Measurements from ENCODE around the gene OVOL1.

Gene OVOL1

DNA sequence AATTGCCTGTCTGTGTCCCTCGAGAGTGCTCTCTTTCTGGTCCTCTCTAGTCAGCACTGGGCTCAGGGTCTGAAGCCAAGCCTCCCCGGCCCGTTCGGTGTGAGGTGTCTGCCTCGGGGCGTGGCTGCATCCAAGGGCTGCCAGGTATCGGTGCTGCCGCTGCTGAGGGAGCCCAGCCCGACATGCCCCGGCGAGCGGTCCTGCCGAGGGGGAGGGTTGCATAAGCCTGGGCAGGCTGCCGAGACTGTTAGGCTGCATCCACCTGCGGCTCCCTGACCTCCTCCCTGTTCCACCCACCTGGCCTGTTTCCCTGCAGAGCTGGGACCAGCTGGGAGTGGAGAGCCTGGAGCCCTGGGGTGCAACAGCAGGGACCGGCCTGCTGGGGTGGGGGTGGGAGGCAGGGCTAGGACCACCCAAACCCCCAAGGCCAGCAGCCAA, 6.3 kb downstream of the OVOL1 start:
- no peak for DNase-seq

DNA sequence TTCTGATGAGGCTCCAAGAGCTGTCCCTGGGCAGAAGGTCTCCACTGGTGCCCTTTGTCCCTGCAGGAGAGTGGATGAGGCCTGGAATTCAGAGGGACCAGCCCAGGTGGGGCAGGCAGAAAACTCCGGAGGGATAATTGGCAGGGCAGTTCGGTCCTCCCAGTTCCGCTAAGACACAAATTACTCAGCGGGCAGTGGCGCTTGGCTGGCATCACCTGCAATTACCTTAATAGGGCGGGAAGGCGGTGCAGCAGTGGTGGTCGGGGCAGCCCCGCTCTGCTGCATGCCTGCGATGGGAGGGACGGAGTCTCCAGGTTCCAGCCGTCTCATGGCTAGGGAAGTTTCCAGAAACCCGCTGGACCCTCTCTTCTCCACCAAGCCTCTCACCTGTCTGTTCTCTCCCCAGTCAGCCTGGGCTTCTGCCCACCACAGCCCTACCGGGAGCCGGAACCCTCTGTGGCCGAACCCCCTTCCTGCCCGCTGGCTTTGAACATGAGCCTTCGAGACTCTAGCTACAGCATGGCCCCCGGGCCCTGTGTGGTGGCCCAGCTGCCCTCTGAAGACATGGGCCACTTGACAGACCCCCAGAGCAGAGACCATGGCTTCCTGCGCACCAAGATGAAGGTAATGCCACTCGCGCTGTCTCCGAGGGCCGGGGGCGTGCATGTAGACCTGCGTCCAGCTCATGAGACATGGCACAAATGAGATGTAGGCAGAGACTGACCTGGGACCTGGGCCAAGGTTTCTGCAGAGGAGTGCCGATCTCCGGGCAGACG, 7.0 kb downstream of the OVOL1 start:
- DNase-seq = no peak

DNA sequence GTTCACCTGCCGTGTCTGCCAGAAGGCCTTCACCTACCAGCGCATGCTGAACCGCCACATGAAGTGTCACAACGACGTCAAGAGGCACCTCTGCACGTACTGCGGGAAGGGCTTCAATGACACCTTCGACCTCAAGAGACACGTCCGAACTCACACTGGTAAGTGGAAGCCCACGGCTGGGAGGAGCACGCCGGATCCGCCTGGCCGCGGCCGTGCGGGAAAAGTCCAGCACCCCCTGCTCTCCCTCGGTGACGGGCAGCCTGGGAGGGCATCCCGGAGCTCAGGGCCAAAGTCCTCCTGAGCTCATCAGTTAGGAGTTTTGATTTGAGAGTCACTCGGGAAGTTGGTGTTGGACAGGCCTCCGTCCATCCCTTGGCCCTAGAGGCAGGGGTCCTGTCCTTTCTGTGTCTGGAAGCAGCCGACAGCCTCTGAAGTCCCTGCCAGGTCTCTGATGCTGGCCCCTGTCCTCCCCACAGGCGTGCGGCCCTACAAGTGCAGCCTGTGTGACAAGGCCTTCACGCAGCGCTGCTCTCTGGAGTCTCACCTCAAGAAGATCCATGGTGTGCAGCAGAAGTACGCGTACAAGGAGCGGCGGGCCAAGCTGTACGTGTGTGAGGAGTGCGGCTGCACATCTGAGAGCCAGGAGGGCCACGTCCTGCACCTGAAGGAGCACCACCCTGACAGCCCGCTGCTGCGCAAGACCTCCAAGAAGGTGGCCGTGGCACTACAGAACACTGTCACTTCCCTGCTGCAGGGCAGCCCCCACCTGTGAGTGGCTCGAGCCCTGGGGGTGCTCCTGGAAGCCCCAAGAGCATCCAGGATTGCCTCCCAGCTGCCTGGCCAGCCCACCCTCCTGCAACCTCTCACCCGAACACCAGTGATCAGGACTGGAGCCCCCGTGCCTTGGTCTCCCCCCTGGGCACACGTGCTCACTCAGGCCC, 8.0 kb downstream of the OVOL1 start:
- DNase-seq = no peak

DNA sequence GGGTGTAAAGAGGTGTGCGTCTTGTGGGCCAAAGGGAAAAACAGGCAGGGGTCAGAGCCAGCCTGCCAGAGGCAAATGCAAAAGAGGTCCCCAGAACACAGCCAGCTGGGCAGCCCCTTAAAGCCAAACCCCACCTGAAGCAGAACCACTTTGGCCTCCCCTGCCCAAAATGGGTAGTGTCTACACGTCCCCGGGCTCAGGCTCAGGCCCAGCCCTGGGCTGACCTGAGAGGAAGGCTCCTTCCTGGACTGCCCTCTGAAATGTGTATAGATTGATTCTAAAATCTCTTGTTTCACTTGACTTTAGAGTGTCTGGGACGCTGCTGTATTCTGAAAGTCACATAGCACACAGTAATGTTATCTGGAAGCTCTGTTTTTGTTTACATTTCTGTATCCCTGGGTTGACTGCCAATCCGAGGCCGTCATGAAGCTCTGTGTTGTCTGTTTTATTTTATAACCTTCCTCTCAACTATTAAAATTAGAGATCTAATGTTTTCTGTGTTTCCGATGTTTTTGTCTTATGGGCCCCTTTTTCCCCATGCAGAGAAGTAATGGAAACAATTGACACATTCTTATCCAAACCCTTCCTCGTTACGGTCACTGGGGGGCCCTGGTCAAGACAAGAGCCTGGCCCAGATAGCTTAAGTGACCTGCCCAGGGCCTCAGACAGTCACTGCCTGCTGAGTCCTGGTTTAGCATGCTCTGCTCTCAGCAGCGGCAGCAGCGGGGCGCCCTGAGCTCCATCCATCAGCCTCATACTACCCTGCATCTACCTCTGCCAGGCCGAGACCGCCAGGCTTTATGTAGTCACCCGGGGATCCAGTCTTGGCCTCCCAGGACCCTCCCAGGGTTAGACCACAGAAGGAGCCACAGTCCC, 10.1 kb downstream of the OVOL1 start:
- DNase-seq = no peak

DNA sequence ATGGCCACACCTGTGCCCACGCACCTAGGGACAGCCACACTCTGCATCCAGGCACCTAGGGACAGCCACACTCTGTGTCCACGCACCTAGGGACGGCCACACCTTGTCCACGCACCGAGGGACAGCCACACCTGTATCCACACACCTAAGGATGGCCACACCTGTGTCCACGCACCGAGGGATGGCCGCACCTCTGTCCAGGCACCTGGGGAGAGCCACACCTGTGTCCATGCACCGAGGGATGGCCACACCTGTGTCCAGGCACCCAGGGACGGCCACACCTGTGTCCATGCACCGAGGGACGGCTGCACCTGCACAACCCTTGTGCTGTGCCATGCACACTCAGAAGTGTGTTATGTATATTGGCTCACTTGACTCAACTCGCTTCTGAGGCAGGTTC, 10.8 kb downstream of the OVOL1 start:
- DNase-seq = no peak

DNA sequence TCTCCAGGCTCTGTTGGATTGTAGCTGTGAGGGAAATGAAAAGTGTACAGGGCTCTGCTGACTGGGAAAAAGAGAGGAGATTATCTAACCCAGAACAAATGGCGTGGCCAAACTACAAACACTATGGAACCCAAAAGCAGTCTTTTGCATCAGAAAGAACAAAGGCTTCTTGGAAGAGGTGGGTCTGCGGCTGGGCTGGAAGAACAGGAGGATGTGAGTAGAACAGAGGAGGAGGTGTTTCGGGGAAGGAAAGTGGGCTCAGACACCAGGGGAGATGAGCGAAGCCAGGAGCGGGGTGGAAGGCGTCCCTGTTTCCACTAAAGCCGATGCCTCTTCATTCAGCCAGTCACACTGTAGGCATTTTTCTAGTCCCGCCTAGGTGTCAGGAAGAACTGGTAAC, 12.0 kb downstream of the OVOL1 start:
- DNase-seq = no peak

DNA sequence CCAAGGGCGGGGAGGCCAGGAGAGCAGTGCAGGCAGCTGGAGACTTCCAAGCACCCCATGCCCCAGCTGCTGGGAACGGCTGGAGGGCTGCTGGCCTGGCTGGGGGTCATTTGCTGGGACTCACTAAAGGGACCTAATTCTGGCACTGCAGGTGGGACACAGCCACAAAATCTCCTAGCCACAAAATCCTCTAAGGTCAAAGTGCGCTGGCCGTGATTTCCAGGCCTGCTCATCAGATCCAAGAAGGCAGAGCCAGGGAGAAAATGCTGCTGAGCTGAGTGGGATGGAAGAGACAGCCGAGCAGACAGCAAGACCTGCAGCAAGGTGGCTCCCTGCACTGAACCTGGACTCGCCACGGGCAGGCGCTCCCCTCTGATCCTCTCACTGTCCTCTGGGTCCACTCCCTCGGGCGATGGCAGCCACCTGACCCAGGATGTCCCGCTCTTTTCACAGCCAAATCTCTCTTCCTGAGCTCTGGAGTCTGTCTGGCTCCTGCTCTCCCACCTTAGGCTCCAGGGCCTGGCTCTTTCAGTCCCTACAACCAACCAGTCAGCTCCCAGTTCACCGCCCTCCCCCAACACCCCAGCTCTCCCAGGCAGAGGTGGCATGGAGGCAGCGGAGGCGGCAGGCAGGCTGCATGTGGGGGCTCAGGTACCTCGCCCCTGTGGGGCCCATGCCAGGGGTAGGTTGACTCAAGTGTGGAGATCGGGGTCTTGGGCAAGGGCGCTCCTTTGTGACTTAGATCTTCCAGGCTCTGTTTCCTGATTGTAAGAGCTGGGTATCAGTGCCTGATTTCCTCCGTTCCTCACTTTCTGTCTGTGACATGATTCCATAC, 14.5 kb downstream of the OVOL1 start:
- DNase-seq = no peak

DNA sequence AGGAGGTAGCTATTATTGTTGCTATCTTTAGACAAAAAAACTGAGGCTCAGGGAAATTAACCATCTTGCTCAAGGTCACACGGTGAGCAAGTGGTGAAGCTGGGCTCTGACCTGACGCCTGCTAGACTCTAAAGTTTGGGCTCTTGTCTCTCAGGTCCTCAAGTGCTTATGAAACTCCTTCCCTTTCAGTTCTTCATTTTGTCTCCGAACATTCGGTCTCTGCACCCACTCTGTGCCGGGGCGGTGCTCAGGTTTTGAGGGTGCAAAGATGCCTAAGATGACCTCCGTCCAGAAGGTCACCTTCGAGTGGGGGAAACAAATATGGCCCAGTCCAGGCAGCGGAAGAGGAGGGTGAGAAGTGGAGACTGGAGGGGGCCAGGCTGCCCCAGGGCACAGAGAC, 16.0 kb downstream of the OVOL1 start:
- DNase-seq = no peak

DNA sequence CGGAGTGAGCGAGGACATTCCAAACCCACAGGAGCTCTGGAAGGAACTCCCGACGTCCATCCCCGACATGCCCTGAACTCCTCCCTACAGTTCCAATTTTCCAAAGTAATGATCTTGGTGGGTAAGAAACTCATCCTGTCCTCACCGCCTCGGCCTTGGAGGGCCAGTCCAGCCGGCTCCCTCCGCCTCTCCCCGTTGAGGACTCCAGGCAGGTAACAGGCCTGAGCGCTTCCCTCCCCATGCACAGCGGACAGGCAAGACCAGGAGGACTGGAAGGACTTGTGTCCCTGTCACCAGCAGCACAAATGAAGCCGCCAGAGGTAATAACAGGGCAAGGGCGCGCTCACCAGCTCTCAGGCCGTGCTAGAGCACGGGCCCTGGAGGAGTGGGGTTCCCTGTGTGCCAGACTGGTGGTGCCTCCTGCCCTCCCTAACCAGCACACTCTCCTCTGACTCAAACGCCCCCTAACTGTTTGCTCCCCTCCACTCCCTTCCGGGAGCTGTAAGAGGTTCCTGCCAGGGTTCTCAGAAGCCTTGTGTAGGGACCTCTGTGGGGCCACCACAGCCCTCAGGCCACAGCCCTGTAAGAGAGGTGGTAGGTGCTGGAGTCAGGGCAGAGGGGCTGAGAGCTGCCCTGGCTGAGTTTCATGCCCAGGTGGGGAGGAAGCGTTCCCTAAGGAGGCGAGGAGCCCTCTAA, 17.1 kb downstream of the OVOL1 start:
- DNase-seq = no peak

DNA sequence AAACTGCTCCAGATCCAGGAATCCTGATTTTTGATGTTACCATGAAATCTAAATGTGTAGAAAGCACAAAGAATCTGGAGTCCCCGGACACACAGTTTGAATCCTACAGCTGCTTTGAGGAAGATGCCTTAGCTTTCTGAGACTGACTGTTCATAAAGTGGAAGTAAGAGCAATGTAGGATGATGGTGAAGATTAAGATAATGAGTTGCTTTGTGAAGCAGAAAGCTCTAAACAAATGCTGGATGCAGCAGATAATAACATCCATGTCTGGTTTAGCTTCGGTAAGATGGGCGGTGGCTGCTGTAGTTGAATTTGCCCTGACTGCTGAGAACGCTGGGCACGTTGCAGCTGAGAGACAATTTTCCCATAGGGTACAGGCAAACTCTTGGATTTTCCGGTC, 20.1 kb downstream of the OVOL1 start:
- DNase-seq = no peak

DNA sequence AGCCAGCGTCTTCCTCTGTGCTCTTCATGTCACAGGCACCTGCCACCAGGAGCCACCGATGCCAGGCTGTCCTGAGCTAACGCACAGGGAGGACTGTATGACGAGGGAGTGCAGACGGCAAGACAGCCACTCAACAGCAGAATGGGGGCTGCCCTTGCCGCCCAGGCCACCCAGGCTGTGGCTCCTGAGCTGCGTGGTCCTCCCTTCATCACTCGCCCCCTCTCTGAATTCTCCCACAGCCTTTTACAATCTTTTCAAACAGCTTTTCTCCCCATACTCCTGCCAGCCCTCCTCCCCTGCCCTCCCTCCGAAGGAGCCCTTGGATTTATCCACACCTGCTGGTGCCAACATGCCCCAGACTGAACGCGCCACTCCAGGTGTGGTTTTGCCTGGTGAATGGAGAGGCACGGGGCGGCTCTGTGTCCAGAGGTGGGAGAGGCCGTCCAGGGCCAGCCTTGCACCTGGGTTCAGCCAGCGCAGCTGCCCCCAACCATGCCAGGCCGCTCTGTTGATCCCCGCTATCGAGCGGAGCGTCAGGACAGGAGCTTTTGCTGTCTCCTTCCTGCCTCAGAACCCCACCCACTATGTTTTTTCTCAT, 22.0 kb downstream of the OVOL1 start:
- no peak for DNase-seq

DNA sequence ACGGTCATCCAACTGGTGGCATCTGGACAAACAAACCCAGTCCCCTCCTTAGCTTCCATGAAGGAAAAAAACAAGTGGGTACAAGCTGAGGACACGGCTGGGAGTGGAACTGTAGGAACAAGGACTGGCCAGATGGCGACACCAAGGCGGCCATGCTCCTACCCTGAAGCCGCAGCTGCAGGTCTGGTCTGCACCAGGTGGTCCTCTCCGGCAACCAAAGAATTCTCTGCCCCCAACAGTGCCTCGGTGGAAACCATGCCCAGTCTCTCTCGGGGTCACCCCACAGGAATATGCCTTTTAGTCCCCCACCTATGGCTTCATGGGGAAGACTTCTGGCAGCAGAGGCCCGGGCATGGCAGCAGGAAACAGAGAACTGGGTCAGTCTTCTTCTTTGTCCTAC, 22.6 kb downstream of the OVOL1 start:
- no peak for DNase-seq

DNA sequence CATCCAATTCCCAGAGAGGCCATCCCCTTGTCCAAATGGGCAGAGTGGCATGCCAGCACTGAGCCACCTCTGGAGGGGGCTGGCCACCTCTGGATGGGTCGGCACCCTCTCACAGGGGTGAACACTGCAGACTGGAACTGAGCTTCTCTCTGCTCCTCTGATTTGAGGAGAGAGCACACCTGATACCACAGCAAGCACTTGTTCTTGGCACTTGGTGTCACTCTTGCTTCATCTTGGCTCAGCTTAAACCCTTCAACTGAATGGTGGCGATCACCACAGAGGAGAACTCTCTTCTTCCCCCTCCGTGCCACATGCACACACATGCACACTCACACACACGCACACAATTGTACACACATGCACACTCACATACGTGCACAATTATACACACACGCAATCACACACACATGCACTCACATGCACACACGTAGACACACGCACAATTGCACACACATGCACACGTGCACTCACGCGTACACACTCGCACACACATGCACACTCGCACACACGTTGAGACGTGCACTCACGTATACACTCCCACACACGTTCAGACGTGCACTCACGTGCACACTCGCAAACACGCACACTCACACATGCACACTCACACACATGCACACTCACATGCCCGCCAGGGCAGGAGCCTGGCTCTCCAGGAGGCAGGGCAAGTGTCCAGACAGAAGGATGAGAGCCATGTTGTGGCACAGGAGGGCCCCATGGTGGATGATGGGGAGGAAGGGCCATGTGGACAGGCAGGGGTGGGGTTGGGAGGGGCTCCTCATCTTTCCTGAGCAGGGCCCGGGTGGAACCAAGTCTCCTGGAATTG, 23.4 kb downstream of the OVOL1 start:
- DNase-seq = no peak

DNA sequence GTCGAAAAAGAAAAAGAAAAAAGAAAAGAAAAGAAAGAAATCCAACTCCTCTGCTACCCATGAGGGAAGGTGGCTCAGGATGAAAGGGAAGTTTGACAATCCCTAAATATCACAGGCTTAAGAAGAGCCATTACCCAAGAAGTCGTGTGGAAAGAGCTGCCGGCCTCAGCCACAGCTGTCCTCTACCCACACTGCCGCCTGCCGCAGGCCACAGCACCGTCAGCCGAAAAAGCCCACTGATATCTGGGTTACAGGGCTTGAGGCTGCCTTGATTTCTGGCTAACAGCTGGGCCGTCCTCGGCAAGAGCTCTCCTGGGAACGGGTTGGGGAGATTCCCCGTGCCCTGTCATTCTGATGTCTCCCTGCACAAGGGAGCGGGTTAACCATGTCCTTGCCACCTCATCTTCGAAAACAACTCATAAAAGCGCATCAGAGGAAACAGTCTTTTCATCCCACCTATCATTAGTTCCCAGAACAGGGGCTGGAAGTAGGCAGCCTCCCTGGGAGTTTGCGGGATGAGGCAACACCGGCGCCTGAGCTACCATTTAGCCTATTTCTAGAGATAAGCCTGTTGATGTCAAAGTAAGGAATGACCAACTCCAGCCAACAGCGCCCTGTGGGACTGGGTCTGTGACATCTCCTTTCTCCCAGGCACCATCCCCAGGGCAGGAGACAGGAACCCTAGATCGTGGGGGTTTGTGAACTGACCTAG, 25.1 kb downstream of the OVOL1 start:
- no peak for DNase-seq

DNA sequence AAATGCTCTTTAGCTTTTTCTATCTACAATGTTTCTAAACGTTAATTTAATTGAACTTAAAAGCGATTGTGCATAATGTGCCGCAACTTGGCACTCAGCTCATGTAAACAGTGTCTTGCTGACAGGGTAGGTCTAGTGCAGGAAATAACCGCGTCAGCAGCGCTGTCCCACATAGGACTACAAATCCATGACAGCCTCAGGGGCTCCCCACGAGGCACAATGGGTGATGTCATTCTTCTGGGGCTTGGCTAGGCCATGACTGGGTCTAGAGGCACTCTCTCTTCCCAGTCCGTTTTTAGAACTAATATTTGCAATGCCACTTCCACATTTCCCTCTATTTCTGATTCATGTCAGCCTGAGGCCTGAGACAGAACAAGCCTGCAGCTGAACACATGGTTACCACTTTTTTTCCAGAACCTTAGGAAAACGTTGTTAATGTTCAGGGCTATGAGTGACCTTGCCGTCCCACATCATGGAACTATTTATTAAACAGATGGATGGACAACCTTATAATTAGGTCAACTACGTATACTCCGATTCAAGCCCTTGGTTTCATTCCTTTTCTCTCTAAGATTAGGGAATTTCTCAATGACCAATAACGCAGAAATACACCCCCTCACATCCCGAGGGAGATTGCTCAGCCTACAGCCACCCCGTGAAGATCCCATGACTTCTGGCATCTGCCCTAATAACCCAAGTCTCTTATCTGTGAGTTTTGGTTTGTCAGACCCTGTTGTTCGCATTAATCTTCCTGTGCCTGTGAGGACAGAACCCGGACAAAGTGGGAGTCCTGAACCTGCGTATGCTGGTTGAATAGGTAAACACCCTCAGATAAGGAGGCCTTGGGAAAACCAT, 27.5 kb downstream of the OVOL1 start:
- no peak for DNase-seq

DNA sequence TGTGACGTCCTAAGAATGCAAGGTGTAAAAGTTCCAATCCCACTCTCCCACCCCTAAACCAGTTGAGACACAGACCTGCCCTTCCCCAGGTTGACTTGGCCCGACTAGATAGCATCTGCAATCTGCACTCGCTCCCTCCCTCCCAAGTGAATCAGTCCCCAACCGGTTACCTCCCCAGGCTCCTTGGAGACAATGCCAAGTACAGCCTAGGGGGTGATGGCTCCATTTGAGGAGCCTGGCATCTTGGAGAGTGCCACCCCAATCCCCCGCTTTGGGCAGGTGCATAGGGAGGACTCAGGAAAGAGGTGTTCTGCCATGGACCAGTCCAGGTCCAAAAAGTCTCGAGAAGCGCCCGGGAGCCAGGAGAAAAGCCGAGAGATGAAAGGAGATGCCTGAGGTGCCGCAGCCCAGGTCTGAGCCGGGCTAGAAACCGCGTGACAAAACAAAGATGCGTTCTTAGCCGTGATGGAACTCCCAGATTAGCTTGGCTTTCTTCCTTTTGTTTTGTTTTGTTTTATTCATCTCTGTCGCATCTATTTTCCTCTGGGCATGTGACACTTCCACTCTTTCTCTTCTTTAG, 28.2 kb downstream of the OVOL1 start:
- DNase-seq = no peak

DNA sequence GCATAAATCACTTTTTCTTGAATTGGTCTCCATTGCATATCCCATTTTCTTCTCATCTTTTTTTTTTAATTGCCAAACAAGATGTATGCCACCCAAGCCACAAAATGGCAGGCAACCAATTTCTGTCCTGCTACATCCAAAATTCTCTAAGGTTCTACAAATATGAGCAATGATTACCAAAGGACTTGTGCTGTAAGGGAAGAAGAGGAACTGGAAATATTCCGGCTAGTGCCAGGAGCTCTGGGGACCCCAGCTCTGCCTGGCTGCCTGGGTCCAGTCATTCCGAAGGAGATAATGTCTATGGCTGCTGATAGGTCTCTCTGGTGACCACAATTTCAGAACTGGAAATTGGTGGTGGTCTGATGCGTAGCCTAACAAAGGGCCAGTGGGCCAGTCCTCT, 29.8 kb downstream of the OVOL1 start:
- DNase-seq = no peak

DNA sequence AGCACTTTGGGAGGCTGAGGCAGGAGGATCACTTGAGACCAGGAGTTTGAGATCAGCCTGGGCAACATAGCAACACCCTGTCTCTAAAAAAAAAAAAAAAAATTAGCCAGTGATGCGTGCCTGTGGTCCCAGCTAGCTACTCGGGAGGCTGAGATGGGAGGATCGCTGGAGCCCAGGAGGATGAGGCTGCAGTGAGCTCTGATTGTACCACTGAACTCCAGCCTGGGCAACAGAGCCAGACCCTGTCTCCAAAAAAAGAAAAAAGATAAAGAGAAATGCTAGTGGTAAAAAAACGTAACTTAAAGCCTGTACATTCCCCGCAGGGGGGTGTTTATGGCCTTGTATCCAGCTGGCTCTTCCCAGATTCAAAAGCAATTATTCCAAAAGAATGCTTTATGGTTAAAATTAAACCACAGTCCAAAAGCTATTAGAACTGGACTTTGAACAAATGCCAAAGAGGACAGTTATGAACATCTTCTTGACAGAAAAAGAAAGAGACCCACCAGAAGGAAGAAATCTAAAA, 30.5 kb downstream of the OVOL1 start:
- DNase-seq = no peak

Measured in NCI-H1930 (cell line).